Epithelial cell of proximal tubule (primary cell): ENCODE measurements around the gene RPL35. TPM values are rescaled to one million over a fixed set of nuclear protein-coding genes. Genes with fewer than 3 reads are reported as not detected.

Source experiments
- DNase-seq: peaks from one replicate; pipeline ENCODE4 v3.0.0-alpha.2; 2011; ENCODE audit warnings: low read depth
- H3K4me3 ChIP-seq: 2 replicates; pipeline ENCODE4 v1.5.1; 2011; ENCODE audit warnings: low read depth, mild to moderate bottlenecking, low read length
- total RNA-seq: library from RNA; depleted of rRNA; stranded (reverse); fragments of >200 nt; gene quantifications from 2 replicates; pipeline ENCODE4 v1.2.3, GENCODE V29; 2015
- TF ChIP-seq, protein P1 (sequence below): conservative IDR thresholded peaks from 2 replicates; pipeline ENCODE4 v1.5.1; 2012; ENCODE audit warnings: low read depth, mild to moderate bottlenecking, low read length

RPL35 gene
- total RNA-seq, 1 donor from 2014 or later, result 2,998 TPM

DNA sequence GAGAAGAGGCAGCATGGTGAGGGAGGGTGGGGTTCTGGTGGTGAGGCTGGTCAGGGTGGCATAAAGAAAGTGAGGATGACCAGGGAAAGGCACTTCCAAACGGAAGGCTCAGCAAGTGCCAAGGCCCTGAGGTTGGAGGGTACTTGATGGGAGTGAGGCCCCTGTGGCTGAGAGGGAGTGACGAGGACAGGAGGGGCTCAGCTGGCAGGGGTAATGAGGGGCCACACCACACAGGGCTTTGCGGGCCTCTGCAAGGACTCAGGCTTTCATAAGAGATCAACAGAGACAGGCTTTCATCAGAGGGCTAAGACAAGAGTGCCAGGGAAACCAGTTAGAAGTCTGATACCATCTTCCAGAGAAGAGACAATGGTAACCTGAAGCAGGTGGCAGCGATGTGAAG lies 23.8 kb upstream of the RPL35 start:
- H3K4me3 ChIP-seq, result no peak overlapping the region
- TF ChIP-seq, protein P1, sequence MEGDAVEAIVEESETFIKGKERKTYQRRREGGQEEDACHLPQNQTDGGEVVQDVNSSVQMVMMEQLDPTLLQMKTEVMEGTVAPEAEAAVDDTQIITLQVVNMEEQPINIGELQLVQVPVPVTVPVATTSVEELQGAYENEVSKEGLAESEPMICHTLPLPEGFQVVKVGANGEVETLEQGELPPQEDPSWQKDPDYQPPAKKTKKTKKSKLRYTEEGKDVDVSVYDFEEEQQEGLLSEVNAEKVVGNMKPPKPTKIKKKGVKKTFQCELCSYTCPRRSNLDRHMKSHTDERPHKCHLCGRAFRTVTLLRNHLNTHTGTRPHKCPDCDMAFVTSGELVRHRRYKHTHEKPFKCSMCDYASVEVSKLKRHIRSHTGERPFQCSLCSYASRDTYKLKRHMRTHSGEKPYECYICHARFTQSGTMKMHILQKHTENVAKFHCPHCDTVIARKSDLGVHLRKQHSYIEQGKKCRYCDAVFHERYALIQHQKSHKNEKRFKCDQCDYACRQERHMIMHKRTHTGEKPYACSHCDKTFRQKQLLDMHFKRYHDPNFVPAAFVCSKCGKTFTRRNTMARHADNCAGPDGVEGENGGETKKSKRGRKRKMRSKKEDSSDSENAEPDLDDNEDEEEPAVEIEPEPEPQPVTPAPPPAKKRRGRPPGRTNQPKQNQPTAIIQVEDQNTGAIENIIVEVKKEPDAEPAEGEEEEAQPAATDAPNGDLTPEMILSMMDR, result no peak
- DNase-seq, result no peak

DNA sequence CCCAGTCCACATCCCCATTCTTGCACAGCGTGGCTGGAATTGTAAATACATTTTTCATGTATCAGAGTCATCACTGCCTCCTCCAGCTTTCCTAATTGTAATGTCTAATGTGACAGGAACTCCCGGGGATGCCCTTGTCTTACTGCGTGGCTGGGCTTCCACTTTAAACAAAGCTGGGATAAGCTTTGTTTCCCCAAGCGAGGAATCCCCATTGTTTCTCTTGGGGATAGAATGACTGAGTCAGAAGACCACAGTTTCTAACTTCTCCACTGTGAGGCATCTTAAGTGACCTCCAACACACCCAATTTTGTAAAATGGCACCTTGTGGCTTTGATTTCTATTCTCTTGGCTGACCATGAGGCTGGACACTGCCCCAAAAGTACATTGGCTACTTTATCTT lies 22.6 kb upstream of the RPL35 start:
- no peak overlapping the region for H3K4me3 ChIP-seq
- no peak for DNase-seq
- TF ChIP-seq, protein P1, result no peak

DNA sequence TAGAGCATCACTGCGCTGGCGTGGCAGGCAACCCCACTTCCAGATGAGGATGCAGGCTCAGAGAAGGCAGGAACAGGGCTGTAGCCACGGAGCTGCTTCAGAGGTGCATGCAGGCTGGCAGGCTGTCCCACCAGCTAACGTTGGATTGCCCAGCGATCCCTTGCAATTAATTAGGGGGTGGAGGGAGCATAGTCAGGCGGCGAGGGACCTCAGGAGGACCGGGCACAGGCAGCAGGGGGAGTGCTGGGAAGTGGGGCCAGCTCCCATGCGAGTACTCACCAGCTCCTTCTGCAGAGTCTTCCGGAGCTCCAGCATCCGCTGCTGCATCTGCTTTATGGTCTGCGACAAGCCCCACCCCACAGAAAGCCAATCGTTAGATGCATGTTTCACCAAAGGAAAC lies 20.5 kb upstream of the RPL35 start:
- no peak for DNase-seq
- no peak overlapping the region for H3K4me3 ChIP-seq
- TF ChIP-seq, protein P1, result no peak

DNA sequence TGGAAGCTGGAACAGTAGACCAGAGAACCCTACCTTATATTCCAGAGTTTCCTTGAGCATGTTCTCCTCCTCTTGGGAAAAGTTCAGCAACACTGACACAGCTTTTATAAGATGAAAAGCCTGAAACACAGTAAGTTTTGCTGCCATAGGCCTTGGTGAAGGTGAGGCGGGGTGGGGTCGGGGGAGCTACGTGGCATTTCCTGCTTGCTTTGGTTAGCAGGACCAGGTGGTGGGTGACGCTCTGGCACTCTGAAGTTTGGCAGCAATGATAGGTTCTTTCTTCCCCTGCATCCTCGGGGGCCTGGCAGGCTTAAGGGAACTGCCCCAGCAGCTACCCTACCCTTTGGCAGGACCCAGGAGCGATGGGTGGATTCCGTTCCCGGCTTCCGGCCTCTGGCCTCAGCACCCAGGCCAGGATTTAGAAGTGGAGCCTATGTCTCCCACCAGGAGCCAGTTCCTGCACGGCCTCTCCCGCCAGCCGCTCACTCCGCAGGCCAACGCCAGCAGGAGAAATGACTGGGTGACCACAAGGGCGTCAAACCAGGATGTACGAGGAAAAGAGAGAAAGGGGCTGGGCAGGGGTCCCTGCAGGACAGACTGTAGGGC lies 19.5 kb upstream of the RPL35 start:
- TF ChIP-seq, protein P1, result no peak
- no peak for DNase-seq
- H3K4me3 ChIP-seq, result no peak overlapping the region

DNA sequence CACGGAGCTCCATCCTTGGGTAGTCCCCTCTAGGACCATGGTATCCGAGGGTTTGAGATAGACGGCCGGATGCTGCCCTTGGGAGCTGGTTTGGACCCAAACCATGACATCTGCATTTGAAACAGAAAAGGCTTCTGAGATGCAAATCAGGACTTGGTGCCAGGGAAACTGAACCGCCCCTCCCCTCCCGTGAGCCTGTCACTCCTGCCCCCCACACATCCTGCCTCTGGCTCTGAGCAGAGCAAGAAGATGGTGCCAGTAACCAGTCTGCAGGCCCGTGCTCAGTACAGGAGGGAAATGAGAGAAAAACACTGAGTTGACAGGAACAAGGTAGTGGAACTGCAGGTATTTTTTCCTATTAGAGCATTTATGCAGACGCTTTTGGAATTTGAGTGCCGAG lies 18.7 kb upstream of the RPL35 start:
- no peak for DNase-seq
- TF ChIP-seq, protein P1, result no peak
- no peak overlapping the region for H3K4me3 ChIP-seq

DNA sequence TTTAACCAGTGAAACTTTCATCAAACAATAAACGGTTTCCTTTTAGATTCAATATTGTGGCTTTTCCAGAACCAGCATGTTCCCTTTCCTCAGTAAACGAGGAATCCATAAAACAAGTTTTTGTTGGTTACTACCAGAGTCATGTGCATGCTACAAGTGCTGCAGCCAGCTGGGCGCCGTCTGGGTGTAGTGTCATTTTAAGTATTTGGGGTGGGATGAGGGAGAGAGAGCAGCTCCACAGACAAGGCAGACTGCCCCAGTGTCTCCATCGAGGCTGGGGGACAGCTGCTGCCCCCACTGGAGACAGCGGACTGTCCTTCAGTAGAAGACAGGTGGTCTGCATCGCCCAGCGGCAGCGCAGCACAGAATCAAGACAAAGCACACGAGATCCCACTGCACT lies 17.5 kb upstream of the RPL35 start:
- TF ChIP-seq, protein P1, result no peak
- no peak for DNase-seq
- H3K4me3 ChIP-seq, result no peak overlapping the region

DNA sequence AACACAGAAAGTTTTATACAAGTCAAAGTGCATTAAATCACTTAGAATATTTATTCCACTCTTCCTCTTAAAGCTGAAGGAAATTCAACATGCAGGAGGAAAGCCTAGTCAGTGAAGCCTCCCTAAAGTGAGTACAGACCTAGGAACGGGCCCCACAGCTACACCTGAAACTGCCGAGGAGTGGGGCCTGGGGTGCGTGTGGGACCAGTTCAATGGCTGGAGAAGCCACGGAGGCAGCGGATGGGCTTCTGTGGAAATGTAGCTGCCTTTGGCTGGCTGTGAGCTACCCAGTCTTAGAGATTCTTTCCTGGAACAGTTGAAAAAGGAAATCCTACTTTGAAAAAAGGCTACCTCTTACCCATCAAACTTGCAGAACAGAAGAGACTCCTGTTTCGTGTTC lies 16.8 kb upstream of the RPL35 start:
- no peak overlapping the region for H3K4me3 ChIP-seq
- TF ChIP-seq, protein P1, result no peak
- no peak for DNase-seq
